HG03103 (cell line): ENCODE results near the gene XPO1.
A peak's percentile ranks its signal among the peaks of the same experiment; 100 is the strongest.
"Not testable (repeated sequence)": the region's sequence is repeated elsewhere in the genome, so short reads cannot be mapped to it uniquely, and the experiment has no call there.

Experiments
- ATAC-seq: cut with Tn5 transposase; IDR thresholded peaks from one replicate; pipeline ENCODE4 v1.9.1; 2021; ENCODE audit warnings: low read depth; ENCODE audit not compliant: unreplicated experiment

XPO1 gene

DNA sequence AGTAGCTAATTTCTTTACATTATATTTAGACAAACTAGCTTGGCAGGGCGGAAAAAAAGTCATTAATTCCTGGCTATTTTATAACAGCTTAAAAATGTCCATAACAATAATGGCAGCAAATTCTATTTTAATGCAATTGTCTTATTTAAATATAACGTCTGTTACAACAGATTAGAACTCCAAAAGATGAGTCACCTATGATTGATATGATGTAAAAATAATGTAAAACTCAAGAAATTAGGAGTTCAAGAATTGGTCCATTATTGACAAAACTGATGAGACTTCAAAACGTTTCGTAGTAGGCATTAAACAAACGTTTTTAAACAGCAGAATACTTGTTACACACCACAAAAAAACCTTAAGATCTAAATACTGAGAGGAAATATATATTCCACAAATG, 2.7 kb downstream of the XPO1 start:
- ATAC-seq, result no peak

DNA sequence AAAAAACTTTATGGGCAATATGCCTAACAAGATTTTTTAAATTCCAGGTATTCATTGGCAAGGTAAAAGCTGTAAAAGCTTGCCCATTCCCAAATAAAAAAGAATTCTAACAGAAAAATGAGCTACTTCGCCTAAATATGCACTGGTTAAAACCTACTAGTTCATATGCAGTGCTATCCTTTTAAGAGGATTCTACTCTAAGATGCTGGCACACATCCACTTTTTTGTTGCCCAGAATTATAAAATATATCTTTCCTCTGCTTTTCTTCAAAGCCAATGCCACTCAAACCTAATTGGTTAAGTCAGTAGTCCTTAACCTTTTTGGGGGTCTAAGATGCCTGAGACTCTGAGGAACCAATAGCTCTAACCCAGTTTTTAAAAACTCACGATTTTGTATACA, 3.2 kb downstream of the XPO1 start:
- ATAC-seq, result no peak

DNA sequence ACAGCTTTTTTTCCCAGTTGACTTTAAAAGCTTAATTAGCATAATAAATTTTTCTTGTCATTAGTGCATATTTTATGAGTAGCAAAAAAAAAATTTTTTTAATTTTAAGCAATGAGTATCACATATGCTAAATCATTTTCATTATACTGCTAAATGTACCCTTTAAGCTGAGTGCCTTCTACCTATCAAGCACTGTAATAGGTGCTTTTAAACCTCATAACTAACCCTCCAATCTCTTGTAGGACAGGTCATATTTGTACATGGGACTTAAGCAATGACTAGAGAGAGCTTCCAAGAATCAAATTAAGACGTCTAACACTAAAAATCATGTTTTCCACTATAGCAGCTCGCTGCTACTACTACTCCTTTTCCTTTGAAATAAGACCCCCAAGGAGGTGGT, 7.4 kb downstream of the XPO1 start:
- ATAC-seq, result no peak

DNA sequence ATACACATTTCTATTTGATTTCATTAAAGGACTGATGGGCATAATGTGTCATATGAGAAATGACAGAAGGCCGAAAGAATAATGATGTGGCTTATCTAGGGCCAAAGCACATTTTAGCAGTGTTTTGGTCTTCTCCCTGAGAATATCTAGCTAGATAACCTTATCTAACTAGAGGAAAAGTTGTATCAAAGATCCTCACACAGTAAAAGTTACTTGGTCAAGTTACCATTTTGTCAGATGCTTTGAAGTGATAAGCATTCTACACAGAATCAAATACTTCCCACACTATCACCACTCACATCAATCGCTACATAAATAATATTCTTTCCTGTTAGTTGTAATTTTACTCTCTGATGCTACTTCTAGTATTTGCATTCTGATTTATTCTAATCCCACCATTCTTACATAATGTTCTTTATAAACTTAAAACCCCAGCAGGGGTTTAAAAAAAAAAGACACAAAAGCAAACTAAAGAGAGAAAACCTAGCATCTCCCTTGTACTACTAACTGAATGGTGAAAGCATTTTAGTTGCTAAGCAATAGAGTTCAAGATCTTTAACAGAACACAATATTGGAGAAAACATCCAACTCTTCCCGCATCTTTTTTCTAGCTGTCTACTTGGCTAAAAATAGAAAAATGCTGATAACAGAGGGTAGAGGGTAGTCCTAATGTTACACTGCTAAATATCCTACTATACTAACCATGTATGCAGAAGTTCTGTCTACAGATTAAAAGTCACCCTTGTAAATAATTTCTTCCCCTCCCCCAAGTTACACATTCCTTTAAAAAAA, 8.0 kb downstream of the XPO1 start:
- ATAC-seq, result no peak

DNA sequence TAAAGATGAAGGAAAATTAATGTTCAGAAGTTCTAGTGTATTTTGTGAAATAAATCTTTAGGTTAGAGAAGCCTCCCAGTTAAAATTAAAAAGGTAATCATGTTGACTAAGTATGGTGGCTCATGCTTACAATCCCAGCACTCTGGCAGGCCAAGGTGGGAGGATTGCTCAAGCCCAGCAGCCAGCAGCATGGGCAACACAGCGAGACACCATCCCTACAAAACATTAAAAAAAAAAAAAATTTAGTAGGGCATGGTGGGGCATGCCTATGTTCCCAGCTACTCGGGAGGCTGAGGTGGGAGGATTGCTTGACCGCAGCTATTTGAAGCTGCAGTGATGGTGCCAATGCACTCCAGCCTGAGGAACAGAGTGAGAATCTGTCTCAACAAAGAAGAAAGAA, 17.9 kb downstream of the XPO1 start:
- no peak for ATAC-seq

DNA sequence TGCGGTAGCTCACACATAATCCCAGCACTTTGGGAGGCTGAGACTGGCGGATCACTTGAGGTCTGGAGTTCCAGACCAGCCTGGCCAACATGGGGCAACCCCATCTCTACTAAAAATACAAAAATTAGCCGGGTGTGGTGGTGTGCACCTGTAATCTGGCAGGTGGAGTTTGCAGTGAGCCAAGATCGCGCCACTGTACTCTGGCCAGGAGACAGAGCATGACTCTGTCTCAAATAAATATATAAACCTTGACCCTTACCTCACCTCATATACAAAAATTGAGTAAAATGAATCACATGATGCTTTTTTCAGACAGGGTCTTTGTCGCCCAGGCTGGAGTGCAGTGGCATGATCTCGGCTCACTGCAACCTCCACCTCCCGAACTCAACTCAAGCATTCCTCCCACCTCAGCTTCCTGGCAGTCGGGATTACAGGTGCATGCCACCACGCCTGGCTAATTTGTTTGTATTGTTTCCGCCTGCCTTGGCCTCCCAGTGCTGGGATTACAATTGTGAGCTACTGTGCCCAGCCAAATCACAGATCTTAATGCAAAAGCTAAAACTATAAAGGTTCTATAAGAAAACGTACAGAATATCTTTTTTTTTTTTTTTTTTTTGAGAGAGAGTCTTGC, 25.3 kb downstream of the XPO1 start:
- no peak for ATAC-seq

DNA sequence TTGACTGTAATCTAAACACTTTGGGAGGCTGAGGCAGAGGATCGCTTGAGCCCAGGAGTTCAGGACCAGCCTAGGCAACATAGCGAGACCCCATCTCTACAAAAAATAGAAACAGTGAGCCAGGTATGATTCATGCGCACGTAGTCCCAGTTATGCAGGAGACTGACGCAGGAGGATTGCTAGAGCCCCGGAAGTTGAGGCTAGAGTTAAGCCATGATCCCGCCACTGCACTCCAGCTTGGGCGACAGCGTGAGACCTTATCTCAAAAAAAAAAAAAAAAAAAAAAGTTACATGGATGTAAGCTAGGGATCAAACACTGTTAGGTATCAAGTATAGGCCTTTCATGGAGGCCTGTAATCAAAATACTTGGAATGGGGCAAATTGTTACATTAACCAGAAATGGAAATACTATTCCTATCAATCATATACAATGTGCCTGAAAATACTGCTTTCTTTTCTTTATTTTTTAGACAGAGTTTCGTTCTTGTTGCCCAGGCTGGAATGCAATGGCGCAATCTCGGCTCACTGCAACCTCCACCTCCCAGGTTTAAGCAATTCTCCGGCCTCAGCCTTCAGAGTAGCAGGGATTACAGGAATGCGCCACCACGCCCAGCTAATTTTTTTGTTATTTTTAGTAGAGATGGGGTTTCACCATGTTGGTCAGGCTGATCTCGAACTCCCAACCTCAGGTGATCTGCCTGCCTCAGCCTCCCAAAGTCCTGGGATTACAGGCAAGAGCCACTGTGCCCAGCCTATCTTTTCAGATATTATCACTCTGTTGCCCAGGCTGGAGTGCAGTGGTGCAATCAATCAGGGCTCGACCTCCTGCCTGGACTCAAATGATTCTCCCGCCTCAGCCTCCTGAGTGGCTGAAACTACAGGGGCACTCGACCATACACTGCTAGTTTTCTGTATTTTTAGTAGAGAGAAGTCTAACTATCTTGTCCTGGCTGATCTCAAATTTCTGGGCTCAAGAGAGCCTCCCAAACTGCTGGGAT, 27.2 kb downstream of the XPO1 start:
- ATAC-seq, result no peak

DNA sequence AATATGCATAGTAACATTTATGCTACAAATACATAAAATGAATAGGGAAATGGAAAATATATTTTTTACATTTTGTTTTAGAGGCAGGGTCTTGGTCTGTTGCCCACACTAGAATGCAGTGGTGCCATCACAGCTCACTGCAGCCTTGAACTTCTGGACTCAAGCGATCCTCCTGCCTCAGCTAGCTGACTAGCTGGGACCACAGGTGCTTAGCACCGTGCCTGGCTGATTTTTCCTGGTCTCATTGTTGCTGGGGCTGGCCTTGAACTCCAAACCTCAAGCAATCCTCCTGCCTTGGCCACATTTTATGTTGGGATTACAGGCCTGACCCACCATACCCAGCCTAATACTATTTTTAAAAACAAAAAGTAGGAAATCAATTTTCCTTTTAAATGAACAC, 33.2 kb downstream of the XPO1 start:
- ATAC-seq, result no peak

DNA sequence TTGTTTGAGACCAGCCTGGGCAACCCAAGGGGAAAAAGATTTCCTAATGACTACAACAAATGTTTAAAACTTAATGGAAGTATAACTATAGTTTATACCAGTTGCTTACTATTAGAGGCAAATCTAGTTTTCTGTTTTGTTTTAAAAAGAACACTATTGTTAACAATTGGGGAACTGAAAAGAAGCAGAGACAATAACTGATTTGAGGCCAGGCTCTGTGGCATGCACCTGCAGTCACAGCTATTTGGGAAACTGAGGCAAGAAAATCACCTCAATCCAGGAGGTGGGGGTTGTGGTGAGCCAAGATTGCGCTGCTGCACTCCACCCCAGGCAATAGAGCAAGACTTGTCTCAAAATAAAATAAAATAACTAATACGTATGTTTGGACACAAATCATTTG, 39.1 kb downstream of the XPO1 start:
- ATAC-seq, result no peak

DNA sequence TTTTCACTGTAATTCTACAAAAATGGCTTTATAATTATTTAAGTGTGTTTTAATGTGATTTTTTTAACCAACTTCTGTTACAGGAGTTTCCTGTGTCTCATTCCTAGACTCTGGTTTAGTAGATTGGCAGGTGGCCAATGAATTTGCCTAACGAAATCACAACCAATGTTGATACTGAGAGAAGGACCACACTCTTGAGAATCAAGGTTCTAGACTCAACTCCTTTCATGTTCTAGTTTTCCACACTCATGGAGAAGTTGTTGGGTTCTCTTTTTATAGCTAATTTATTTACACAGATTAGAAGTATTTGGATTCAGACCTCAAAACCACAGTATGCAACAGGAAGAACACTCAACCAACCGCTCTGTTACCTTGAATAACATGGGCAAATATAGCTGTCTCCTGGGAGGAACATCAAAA, 44.6 kb downstream of the XPO1 start:
- no peak for ATAC-seq

DNA sequence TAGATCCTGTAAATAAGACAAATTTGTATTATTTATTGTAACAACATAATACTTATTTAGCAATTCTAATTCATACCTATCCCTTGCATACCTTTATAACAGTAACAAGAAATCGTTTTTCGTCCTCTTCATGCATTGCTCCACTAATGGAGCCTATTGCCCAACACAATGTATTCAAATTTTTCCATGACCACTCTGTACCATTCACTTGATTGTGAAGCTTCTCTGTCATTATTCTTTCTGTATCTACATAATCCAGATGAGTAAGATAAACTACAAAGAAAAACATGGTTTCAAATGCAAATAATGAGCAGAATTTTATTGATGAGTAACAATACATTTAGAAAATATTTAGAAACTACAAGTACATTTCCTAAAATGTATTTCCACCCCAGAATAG, 45.7 kb downstream of the XPO1 start:
- no peak for ATAC-seq

DNA sequence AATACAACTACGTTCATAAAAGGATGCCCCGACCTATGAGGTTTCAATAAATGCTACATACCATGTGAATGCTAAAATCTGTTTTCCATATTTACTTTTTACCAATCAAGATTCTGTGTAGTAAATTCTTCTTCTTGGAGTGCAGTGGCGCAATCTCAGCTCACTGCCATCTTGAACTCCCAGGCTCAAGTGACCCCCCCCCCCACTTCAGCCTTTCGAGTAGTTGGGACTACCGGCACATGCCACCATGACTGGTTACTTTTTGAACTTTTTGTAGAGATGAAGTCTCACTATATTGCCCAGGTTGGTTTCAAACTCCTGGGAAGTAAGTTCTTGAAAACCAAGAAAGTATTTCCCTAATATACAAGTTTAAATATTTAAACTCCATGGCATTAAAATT, 52.9 kb downstream of the XPO1 start:
- ATAC-seq, result no peak

DNA sequence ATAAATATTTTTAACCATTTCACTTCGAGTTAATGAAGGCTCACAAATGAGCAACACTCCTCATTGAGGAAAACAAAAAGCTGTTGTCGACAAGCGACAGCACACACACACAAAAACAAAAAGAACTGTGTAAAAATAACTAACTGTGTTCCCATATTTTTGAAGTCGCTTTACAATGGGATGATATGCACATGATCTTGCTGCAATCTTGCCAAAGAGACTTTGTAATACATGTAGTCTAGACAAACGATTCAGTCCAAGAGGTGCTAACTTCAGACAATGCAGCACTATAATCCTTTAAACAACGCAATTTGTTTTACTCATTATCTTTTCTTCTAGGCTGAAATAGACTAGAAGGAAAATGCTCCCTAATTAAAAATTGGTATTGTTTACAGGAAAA, 60.1 kb downstream of the XPO1 start:
- ATAC-seq, result no peak

DNA sequence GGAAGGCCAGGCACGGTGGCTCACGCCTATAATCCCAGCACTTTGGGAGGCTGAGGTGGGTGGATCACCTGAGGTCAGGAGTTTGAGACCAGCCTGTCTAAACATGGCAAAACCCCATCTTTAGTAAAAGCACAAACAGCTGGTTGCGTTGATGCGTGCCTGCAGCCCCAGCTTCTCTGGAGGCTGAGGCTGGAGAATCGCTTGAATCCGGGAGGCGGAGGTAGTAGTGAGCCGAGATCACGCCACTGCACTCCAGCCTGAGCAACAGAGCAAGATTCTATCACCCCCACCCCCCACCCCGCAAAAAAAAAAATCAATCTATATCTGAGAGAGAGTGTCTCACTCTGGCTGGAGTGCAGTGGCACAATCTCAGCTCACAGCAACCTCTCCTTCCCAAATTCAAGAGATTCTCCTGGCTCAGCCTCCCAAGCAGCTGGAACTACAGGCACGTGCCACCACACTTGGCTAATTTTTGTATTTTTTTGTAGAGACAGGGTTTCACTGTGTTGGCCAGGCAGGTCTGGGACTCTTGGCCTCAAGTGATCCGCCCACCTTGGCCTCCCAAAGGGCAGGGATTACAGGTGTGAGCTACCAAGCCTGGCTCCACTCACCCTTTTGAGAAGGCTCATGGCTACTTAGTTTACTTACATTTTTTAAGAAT, 61.1 kb downstream of the XPO1 start:
- not testable (repeated sequence) for ATAC-seq

DNA sequence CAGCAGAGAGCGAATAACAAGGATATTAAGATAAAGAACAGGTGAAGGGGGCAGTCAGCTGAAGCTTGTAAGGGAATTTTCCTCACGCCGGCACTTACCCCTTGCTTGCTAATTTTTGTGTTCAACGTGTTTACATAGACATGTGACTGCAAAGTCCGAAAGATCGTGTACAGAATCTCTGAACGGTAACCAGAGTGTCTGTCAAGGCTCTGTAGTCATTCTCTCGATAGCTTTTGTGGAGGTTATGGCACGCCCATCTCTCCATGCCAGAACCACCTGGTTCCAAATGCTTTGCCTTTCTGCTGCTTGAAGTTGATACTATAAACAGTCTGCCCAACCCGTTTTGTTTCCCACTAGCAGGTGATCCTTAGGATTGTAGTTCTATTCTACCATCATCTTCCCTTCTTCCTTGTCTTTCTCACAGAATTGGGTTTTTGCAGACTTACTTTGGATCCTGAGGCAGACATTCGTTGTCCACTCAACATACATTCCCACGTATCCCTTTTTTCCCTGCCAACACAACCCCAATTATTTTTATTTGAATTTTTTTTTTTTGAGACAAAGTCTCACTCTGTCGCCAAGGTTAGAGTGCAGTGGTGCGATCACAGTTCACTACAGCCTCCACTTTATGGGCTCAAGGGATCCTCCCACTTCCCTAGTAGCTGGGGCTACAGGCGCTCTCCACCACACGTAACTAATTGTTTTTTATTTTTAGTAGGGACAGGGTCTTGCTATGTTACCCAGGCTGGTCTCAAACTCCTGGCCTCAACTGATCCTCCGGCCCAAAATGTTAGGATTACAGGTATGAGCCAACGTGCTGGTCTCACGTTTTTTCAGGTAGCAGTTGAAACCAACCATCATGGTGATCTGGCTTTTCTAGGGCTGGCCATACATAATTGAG, 66.0 kb downstream of the XPO1 start:
- no peak for ATAC-seq

DNA sequence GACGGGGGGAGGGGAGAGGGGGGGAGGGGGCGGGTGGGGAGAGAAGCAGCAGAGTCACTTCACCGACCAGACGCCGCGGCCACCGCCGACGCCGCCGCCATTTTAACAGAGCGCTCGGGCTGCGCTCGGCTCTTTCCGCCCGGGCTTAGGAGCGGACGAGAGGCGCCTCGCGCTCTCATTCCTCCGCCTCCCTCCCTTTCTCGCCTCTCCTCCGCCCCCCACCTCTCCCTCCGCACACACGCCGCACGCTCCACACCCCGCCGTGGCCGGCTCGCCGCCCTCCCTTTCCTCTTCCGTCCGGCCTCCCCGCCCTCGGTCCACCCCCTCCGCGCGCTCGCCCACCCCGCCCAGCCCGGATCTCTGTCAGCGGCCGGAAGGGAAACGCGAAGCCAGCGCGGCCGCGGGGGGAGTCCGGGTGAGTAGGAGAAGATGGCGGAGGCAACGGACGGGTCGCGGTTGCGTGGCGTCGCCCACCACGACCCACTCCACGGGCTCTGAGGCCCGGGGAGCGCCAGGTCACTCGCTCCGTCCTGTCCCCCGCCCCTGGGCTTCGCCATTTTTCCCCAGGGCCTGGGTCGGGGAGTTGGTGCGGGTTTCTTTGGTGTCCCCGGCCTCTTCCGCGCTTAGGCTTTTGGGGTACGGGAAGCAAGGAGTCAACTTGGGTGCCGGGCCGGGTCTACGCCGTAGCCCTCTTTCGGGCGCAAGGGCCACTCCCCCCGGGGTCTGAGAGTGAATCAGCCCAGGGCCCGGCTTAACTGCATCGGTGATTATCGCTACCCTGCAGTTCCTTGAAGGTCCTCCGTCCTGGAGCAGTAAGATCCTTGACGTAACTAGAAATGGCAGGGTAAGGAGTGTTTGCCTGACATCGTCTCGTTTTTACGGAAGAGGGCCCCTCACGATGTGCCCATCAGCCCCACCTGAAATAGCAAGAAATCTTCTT, 66.9 kb downstream of the XPO1 start, which contains the start of gene USP34:
USP34 (minus strand) TSS at position 123 of the 940 bp plus-strand sequence. CDS start 395 bp downstream, outside the sequence.
- peak; percentile 70 for ATAC-seq

DNA sequence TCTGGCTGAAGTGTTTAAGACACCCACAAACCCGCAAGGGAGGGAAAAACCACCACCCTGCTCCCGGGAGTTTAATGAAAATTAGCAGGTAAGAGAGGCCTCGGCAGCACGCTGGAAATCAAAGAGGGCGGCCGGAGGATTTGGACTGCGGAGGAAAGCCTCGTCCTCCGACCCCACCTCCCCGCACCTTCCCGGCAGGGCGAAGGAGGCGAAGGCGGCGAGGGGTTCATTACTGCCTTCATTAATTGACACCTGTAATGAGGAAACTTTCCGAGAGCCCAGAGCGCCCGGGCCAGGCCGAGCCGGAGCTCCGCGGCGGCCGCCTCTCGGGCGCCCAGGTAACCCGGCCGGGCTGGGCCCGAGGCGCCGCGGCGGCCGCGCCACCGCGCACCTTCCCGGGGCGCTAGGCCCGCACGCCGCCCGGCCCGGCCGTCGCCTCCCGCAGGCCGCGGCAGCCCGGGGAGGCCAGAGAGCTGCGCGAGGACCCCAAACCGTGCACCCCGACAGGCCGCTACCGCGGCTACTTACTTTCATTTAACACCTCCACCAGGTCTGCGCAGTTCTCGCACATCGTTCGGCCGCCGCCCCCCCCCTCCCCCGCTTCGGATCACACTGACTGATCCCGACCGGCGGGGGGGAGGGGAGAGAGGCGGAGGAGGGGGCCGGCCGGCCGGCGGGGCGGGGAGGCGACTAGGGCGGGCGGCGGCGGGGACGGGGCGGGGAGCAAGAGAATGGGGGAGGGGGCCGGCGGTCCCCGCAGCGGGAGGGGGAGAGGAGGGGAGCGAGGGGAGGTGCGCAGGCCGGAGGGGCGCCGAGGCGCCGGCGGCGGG, 67.8 kb downstream of the XPO1 start:
- peak; percentile 11 for ATAC-seq
